Panc1 (cell line): ENCODE results near the gene WRNIP1. TPM values are rescaled to one million over a fixed set of nuclear protein-coding genes. Genes with fewer than 3 reads are reported as not detected.
"Not testable (repeated sequence)": the region's sequence is repeated elsewhere in the genome, so short reads cannot be mapped to it uniquely, and the experiment has no call there.

Experiments used
- ATAC-seq: fragments of 200-7000 bp; cut with Tn5 transposase; 2 replicates; pipeline ENCODE4 v1.9.1; 2020; ENCODE audit warnings: mild to moderate bottlenecking, moderate library complexity
- BruUV-seq: library from RNA; stranded (reverse); fragments of 400-500 nt; replicated peaks from 2 replicates; lab custom pipeline; 2021; lab: Mats Ljungman, UMichigan
- CTCF ChIA-PET: fragments of 300-600 bp; sonication (Branson Sonifier 250); formaldehyde crosslinking; loops from one replicate; lab custom pipeline; 2022; ENCODE audit warnings: antibody characterized with exemption; lab: Charles Lee
- POLR2A ChIA-PET: fragments of 300-600 bp; sonication (Branson Sonifier 250); formaldehyde crosslinking; loops from one replicate; lab custom pipeline; 2022; ENCODE audit warnings: antibody characterized with exemption; lab: Charles Lee
- DNase-seq: peaks from one replicate; pipeline ENCODE4 v3.0.0-alpha.2; 2010; ENCODE audit warnings: low read depth, low spot score
- H3K27ac ChIP-seq: 2 replicates; pipeline ENCODE4 v1.5.1; 2011; ENCODE audit warnings: mild to moderate bottlenecking, low read length, inconsistent platforms
- H3K27me3 ChIP-seq: fragments of 200-500 bp; sonication (Bioruptor generic); 2 replicates; pipeline ENCODE4 v1.6.0; 2014; ENCODE audit warnings: low read length, inconsistent platforms; ENCODE audit not compliant: control insufficient read depth, insufficient read depth
- H3K36me3 ChIP-seq: fragments of 200-500 bp; sonication (Bioruptor generic); 2 replicates; pipeline ENCODE4 v1.5.1; 2014; ENCODE audit warnings: inconsistent platforms, mild to moderate bottlenecking, low read length, moderate library complexity; ENCODE audit not compliant: control insufficient read depth, insufficient read depth
- H3K4me1 ChIP-seq: 2 replicates; pipeline ENCODE4 v1.5.1; 2011; ENCODE audit warnings: inconsistent platforms, mild to moderate bottlenecking, low read length, moderate library complexity; ENCODE audit not compliant: control insufficient read depth, insufficient read depth
- H3K4me3 ChIP-seq, 2 experiments: 2 replicates each; pipeline ENCODE4 v1.5.1; 2011 to 2012; ENCODE audit warnings: low read depth in 2 of 2, low read length in 2 of 2, mild to moderate bottlenecking in 2 of 2, inconsistent platforms in 1 of 2, moderate library complexity in 1 of 2
- H3K9me3 ChIP-seq: fragments of 200-500 bp; sonication (Bioruptor generic); 2 replicates; pipeline ENCODE4 v1.5.1; 2014; ENCODE audit warnings: low read depth, mild to moderate bottlenecking, inconsistent platforms, low read length, moderate library complexity; ENCODE audit not compliant: control insufficient read depth, insufficient read depth
- POLR2AphosphoS5 ChIP-seq: IDR thresholded peaks from 2 replicates; pipeline ENCODE4 v1.6.1; 2012; ENCODE audit warnings: mild to moderate bottlenecking, low read depth, low read length, moderate library complexity
- SIN3A ChIP-seq: IDR thresholded peaks from 2 replicates; pipeline ENCODE4 v1.6.1; 2012; ENCODE audit warnings: low read depth, mild to moderate bottlenecking, low read length, moderate library complexity, borderline replicate concordance; ENCODE audit not compliant: insufficient read depth
- TCF7L2 ChIP-seq: IDR thresholded peaks from 2 replicates; pipeline ENCODE4 v1.6.1; 2011; ENCODE audit warnings: mild to moderate bottlenecking, low read depth, low read length, inconsistent platforms
- in situ Hi-C: cut with HindIII; loops from 2 replicates; pipeline ENCODE4 v1.10.0; 2016; ENCODE audit warnings: low sequenced_read_pairs, low pct_unique_long_range_greater_than_20kb
- intact Hi-C: fragments of 100-400 bp; cut with micrococcal nuclease; formaldehyde crosslinking; loops from one replicate; pipeline ENCODE4 v1.10.0; 2022; ENCODE audit not compliant: unreplicated experiment
- total RNA-seq: library from RNA; stranded (reverse); gene quantifications from one replicate; pipeline ENCODE4 v1.2.1, GENCODE V29; 2021; ENCODE audit not compliant: unreplicated experiment
- TF ChIP-seq, protein P1 (sequence below): fragments of 450-650 bp; IDR thresholded peaks from 2 replicates; pipeline ENCODE4 v1.5.1; 2017; ENCODE audit warnings: mild to moderate bottlenecking
- TF ChIP-seq, protein P2 (sequence below), 2 experiments: IDR thresholded peaks; 2 replicates each; pipeline ENCODE4 v1.6.1; 2011 to 2012; ENCODE audit warnings: low read depth in 2 of 2, control low read depth in 1 of 2, low read length in 1 of 2, mild to moderate bottlenecking in 1 of 2, moderate library complexity in 1 of 2; ENCODE audit not compliant: insufficient read depth in 1 of 2

The WRNIP1 gene
- total RNA-seq, 1 experiment from 2014 or later, result 69.1 TPM

- BruUV-seq, result no TSS peak
- Histone ChIP-seq H3K27ac (no peak overlapping the region), H3K4me1 (peaks cover 4% of the 10 kb centered on the region; the same call in 1 of the 2 replicates), H3K27me3 (no peaks in the 10 kb centered on the region), H3K4me3 (no peak overlapping the region), H3K9me3 (no peaks in the 10 kb centered on the region), H3K36me3 (no peaks in the 10 kb centered on the region)
- ATAC-seq (no peak), DNase-seq (no peak)
- TF ChIP-seq TCF7L2 (no peak), SIN3A (no peak), POLR2AphosphoS5 (no peak)
- TF ChIP-seq, protein P1, sequence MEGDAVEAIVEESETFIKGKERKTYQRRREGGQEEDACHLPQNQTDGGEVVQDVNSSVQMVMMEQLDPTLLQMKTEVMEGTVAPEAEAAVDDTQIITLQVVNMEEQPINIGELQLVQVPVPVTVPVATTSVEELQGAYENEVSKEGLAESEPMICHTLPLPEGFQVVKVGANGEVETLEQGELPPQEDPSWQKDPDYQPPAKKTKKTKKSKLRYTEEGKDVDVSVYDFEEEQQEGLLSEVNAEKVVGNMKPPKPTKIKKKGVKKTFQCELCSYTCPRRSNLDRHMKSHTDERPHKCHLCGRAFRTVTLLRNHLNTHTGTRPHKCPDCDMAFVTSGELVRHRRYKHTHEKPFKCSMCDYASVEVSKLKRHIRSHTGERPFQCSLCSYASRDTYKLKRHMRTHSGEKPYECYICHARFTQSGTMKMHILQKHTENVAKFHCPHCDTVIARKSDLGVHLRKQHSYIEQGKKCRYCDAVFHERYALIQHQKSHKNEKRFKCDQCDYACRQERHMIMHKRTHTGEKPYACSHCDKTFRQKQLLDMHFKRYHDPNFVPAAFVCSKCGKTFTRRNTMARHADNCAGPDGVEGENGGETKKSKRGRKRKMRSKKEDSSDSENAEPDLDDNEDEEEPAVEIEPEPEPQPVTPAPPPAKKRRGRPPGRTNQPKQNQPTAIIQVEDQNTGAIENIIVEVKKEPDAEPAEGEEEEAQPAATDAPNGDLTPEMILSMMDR, result no peak
- TF ChIP-seq, protein P2, sequence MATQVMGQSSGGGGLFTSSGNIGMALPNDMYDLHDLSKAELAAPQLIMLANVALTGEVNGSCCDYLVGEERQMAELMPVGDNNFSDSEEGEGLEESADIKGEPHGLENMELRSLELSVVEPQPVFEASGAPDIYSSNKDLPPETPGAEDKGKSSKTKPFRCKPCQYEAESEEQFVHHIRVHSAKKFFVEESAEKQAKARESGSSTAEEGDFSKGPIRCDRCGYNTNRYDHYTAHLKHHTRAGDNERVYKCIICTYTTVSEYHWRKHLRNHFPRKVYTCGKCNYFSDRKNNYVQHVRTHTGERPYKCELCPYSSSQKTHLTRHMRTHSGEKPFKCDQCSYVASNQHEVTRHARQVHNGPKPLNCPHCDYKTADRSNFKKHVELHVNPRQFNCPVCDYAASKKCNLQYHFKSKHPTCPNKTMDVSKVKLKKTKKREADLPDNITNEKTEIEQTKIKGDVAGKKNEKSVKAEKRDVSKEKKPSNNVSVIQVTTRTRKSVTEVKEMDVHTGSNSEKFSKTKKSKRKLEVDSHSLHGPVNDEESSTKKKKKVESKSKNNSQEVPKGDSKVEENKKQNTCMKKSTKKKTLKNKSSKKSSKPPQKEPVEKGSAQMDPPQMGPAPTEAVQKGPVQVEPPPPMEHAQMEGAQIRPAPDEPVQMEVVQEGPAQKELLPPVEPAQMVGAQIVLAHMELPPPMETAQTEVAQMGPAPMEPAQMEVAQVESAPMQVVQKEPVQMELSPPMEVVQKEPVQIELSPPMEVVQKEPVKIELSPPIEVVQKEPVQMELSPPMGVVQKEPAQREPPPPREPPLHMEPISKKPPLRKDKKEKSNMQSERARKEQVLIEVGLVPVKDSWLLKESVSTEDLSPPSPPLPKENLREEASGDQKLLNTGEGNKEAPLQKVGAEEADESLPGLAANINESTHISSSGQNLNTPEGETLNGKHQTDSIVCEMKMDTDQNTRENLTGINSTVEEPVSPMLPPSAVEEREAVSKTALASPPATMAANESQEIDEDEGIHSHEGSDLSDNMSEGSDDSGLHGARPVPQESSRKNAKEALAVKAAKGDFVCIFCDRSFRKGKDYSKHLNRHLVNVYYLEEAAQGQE (IDR thresholded peaks at IDR 0.05; ENCODE audit: insufficient read depth in 1 of 2, low read depth in 2 of 2, low read length in 1 of 2), result no peak
- ChIA-PET POLR2A (no interaction called here), CTCF (no interaction called here)
- in situ Hi-C loops, result no loop called here
- intact Hi-C loops, result no loop called here
Measured at GRCh38 chr6:2800552-2801316, 35.5 kb downstream of the WRNIP1 start.

DNA sequence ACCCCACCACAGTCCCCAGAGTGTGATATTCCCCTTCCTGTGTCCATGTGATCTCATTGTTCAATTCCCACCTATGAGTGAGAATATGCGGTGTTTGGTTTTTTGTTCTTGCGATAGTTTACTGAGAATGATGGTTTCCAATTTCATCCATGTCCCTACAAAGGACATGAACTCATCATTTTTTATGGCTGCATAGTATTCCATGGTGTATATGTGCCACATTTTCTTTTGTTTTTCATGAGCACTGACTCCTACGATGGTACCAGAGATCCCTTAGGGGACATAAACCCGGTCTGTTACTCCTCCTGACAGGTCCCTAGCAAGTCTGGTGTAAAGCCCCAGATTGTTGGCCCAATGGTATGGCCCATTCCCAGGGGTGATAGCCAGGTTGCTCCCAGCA, 36.5 kb downstream of the WRNIP1 start:
- H3K36me3 ChIP-seq, in situ Hi-C loops, BruUV-seq, CTCF ChIA-PET, intact Hi-C loops, H3K27ac ChIP-seq, POLR2A ChIA-PET, H3K9me3 ChIP-seq, H3K4me3 ChIP-seq, DNase-seq, H3K4me1 ChIP-seq, ATAC-seq, H3K27me3 ChIP-seq: not testable (repeated sequence)

- in situ Hi-C loops (no loop called here), intact Hi-C loops (no loop called here)
- Histone ChIP-seq H3K9me3 (no peaks in the 10 kb centered on the region), H3K27ac (no peak overlapping the region), H3K4me1 (no peaks in the 10 kb centered on the region), H3K27me3 (no peaks in the 10 kb centered on the region), H3K36me3 (no peaks in the 10 kb centered on the region), H3K4me3 (no peak overlapping the region)
- ChIA-PET CTCF (no interaction called here), POLR2A (no interaction called here)
- TF ChIP-seq, protein P2 (IDR thresholded peaks at IDR 0.05; ENCODE audit: insufficient read depth in 1 of 2, low read depth in 2 of 2, low read length in 1 of 2), result no peak
- TF ChIP-seq TCF7L2, result no peak
- TF ChIP-seq, protein P1, result no peak
- no peak for TF ChIP-seq SIN3A
- TF ChIP-seq POLR2AphosphoS5, result no peak
- ATAC-seq (no peak), DNase-seq (no peak)
- BruUV-seq, result no TSS peak
Measured at GRCh38 chr6:2802521-2803060, 37.4 kb downstream of the WRNIP1 start.
